K562 (cell line): ENCODE measurements around the gene ACACB. TPM values are rescaled to one million over a fixed set of nuclear protein-coding genes. Genes with fewer than 3 reads are reported as not detected.
A peak's percentile ranks its signal among the peaks of the same experiment; 100 is the strongest.

Source experiments
- BRD4 ChIP-seq: fragments of 200-600 bp; sonication (generic); IDR thresholded peaks from 2 replicates; pipeline ENCODE4 v1.6.1; 2017; ENCODE audit warnings: inconsistent platforms
- DLX4 ChIP-seq: fragments of 250-450 bp; sonication (Bioruptor Pico); IDR thresholded peaks from 2 replicates; pipeline ENCODE4 v1.6.1; 2021; ENCODE audit warnings: mild to moderate bottlenecking
- ETV5 ChIP-seq: sonication (generic); formaldehyde crosslinking; IDR thresholded peaks from 2 replicates; pipeline ENCODE4 v1.4.0; 2020; ENCODE audit warnings: low read depth, mild to moderate bottlenecking, missing genetic modification reagents
- FOXJ2 ChIP-seq: fragments of 200-800 bp; sonication (Bioruptor generic); IDR thresholded peaks from 2 replicates; pipeline ENCODE4 v1.6.1; 2016; ENCODE audit warnings: missing genetic modification characterization, missing compliant biosample characterization
- FOXP1 ChIP-seq: sonication (generic); formaldehyde crosslinking; IDR thresholded peaks from 2 replicates; pipeline ENCODE4 v1.8.0; 2022; ENCODE audit warnings: mild to moderate bottlenecking, missing genetic modification reagents
- GTF2A2 ChIP-seq: IDR thresholded peaks from 2 replicates; pipeline ENCODE4 v1.6.1; 2016; ENCODE audit warnings: mild to moderate bottlenecking, missing genetic modification characterization, missing compliant biosample characterization
- MAX ChIP-seq: sonication (generic); formaldehyde crosslinking; IDR thresholded peaks from 2 replicates; pipeline ENCODE4 v1.9.0; 2022; ENCODE audit warnings: mild to moderate bottlenecking, missing genetic modification reagents
- NR0B1 ChIP-seq: fragments of 450-650 bp; IDR thresholded peaks from one replicate; pipeline ENCODE4 v1.6.1; 2018; ENCODE audit warnings: mild to moderate bottlenecking, moderate library complexity; ENCODE audit not compliant: partially characterized antibody
- TRIM24 ChIP-seq, 2 experiments: fragments of 450-650 bp; IDR thresholded peaks; 2 replicates each; pipeline ENCODE4 v1.6.1; 2016
- polyA plus RNA-seq, 8 experiments: library from polyadenylated mRNA; depleted of rRNA in 4 of 8; stranded (reverse) in 5 of 8; unstranded in 3 of 8; fragments of >200 nt; fragmentation: Nextera tagmentation in 2 of 8; fragmentation: Illumina TruSeq in 1 of 8; extraction: Ambion mirVana in 2 of 8; extraction: Trizol in 1 of 8; gene quantifications; 2 replicates each; pipeline versions ENCODE4 v1.2.1 to v1.2.3, GENCODE V29; 2011 to 2014; ENCODE audit warnings: inconsistent platforms in 1 of 8, missing spikeins in 1 of 8
- total RNA-seq, 7 experiments: library from RNA; depleted of rRNA in 6 of 7; stranded (reverse); fragments of >200 nt in 6 of 7; fragmentation: Illumina TruSeq in 2 of 7; extraction: Trizol in 2 of 7; gene quantifications; 2 replicates each; pipeline versions ENCODE4 v1.2.1 to v1.2.3, GENCODE V29; 2011 to 2021; ENCODE audit warnings: low replicate concordance in 1 of 7
- TF ChIP-seq, protein P1 (sequence below): sonication (generic); formaldehyde crosslinking; IDR thresholded peaks from 2 replicates; pipeline ENCODE4 v1.8.1; 2023; ENCODE audit warnings: mild to moderate bottlenecking, missing genetic modification reagents
- TF ChIP-seq, protein P2 (sequence below): fragments of 450-650 bp; IDR thresholded peaks from 2 replicates; pipeline ENCODE4 v1.6.1; 2016; ENCODE audit warnings: mild to moderate bottlenecking, moderate library complexity

Gene ACACB
- total and polyA plus RNA-seq, 9 of the 15 experiments (the other 6 are each of a cell fraction or from before 2014, with no cell fraction given): 0.10 to 2.5 (median 0.83) TPM

DNA sequence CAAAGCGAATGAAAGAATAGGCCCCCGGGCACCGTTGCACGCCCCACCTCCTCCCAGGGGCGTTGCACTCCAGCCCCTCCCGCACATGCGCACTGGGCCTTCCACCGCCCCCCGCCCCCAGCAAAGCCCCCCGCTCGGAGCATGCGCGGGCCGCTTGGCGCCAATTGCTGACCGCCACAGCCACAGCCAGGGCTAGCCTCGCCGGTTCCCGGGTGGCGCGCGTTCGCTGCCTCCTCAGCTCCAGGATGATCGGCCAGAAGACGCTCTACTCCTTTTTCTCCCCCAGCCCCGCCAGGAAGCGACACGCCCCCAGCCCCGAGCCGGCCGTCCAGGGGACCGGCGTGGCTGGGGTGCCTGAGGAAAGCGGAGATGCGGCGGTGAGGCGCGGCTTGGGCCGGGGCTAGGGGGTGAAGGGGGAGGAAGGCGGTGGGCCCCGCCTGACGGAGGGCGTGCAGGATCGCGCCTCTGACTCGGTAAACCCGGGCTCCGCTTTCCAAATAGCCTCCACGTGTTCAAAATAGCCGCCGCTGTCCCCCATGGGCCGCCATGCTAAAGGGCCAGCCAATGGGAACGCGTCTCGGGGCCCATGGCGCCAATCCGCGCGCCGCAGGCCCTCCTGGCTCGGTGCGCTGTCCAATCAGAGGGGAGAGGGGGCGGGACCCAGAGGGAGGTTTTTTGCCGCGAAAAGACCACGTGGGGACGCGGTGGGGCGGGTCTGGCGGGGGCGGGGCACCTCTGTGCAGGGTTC is 18.8 kb upstream of the ACACB start, which contains the start of gene UNG (continued):
- TF ChIP-seq, protein P1, sequence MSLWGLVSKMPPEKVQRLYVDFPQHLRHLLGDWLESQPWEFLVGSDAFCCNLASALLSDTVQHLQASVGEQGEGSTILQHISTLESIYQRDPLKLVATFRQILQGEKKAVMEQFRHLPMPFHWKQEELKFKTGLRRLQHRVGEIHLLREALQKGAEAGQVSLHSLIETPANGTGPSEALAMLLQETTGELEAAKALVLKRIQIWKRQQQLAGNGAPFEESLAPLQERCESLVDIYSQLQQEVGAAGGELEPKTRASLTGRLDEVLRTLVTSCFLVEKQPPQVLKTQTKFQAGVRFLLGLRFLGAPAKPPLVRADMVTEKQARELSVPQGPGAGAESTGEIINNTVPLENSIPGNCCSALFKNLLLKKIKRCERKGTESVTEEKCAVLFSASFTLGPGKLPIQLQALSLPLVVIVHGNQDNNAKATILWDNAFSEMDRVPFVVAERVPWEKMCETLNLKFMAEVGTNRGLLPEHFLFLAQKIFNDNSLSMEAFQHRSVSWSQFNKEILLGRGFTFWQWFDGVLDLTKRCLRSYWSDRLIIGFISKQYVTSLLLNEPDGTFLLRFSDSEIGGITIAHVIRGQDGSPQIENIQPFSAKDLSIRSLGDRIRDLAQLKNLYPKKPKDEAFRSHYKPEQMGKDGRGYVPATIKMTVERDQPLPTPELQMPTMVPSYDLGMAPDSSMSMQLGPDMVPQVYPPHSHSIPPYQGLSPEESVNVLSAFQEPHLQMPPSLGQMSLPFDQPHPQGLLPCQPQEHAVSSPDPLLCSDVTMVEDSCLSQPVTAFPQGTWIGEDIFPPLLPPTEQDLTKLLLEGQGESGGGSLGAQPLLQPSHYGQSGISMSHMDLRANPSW (CRISPR knock-in tag): no peak
- no peak for TF ChIP-seq FOXP1 (CRISPR knock-in tag)
- no peak for TF ChIP-seq TRIM24 (IDR thresholded peaks at IDR 0.05)
- TF ChIP-seq GTF2A2 (tag): no peak
- peak; percentile 96 for TF ChIP-seq MAX (CRISPR knock-in tag)
- no peak for TF ChIP-seq ETV5 (CRISPR knock-in tag)
- TF ChIP-seq FOXJ2 (tag): no peak
- TF ChIP-seq, protein P2, sequence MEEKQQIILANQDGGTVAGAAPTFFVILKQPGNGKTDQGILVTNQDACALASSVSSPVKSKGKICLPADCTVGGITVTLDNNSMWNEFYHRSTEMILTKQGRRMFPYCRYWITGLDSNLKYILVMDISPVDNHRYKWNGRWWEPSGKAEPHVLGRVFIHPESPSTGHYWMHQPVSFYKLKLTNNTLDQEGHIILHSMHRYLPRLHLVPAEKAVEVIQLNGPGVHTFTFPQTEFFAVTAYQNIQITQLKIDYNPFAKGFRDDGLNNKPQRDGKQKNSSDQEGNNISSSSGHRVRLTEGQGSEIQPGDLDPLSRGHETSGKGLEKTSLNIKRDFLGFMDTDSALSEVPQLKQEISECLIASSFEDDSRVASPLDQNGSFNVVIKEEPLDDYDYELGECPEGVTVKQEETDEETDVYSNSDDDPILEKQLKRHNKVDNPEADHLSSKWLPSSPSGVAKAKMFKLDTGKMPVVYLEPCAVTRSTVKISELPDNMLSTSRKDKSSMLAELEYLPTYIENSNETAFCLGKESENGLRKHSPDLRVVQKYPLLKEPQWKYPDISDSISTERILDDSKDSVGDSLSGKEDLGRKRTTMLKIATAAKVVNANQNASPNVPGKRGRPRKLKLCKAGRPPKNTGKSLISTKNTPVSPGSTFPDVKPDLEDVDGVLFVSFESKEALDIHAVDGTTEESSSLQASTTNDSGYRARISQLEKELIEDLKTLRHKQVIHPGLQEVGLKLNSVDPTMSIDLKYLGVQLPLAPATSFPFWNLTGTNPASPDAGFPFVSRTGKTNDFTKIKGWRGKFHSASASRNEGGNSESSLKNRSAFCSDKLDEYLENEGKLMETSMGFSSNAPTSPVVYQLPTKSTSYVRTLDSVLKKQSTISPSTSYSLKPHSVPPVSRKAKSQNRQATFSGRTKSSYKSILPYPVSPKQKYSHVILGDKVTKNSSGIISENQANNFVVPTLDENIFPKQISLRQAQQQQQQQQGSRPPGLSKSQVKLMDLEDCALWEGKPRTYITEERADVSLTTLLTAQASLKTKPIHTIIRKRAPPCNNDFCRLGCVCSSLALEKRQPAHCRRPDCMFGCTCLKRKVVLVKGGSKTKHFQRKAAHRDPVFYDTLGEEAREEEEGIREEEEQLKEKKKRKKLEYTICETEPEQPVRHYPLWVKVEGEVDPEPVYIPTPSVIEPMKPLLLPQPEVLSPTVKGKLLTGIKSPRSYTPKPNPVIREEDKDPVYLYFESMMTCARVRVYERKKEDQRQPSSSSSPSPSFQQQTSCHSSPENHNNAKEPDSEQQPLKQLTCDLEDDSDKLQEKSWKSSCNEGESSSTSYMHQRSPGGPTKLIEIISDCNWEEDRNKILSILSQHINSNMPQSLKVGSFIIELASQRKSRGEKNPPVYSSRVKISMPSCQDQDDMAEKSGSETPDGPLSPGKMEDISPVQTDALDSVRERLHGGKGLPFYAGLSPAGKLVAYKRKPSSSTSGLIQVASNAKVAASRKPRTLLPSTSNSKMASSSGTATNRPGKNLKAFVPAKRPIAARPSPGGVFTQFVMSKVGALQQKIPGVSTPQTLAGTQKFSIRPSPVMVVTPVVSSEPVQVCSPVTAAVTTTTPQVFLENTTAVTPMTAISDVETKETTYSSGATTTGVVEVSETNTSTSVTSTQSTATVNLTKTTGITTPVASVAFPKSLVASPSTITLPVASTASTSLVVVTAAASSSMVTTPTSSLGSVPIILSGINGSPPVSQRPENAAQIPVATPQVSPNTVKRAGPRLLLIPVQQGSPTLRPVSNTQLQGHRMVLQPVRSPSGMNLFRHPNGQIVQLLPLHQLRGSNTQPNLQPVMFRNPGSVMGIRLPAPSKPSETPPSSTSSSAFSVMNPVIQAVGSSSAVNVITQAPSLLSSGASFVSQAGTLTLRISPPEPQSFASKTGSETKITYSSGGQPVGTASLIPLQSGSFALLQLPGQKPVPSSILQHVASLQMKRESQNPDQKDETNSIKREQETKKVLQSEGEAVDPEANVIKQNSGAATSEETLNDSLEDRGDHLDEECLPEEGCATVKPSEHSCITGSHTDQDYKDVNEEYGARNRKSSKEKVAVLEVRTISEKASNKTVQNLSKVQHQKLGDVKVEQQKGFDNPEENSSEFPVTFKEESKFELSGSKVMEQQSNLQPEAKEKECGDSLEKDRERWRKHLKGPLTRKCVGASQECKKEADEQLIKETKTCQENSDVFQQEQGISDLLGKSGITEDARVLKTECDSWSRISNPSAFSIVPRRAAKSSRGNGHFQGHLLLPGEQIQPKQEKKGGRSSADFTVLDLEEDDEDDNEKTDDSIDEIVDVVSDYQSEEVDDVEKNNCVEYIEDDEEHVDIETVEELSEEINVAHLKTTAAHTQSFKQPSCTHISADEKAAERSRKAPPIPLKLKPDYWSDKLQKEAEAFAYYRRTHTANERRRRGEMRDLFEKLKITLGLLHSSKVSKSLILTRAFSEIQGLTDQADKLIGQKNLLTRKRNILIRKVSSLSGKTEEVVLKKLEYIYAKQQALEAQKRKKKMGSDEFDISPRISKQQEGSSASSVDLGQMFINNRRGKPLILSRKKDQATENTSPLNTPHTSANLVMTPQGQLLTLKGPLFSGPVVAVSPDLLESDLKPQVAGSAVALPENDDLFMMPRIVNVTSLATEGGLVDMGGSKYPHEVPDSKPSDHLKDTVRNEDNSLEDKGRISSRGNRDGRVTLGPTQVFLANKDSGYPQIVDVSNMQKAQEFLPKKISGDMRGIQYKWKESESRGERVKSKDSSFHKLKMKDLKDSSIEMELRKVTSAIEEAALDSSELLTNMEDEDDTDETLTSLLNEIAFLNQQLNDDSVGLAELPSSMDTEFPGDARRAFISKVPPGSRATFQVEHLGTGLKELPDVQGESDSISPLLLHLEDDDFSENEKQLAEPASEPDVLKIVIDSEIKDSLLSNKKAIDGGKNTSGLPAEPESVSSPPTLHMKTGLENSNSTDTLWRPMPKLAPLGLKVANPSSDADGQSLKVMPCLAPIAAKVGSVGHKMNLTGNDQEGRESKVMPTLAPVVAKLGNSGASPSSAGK: peak; percentile 87
- no peak for TF ChIP-seq NR0B1
- no peak for TF ChIP-seq DLX4
- TF ChIP-seq BRD4: no peak
